GM18909 (cell line): ENCODE results near the gene DENND6B.
A peak's percentile ranks its signal among the peaks of the same experiment; 100 is the strongest.

Experiments
- ATAC-seq: cut with Tn5 transposase; IDR thresholded peaks from one replicate; pipeline ENCODE4 v1.9.1; 2021; ENCODE audit warnings: mild to moderate bottlenecking; ENCODE audit not compliant: unreplicated experiment, poor library complexity

DENND6B gene

GRCh38 chr22:50289942-50290630 is 36.7 kb downstream of the DENND6B start:
- ATAC-seq = no peak

DNA sequence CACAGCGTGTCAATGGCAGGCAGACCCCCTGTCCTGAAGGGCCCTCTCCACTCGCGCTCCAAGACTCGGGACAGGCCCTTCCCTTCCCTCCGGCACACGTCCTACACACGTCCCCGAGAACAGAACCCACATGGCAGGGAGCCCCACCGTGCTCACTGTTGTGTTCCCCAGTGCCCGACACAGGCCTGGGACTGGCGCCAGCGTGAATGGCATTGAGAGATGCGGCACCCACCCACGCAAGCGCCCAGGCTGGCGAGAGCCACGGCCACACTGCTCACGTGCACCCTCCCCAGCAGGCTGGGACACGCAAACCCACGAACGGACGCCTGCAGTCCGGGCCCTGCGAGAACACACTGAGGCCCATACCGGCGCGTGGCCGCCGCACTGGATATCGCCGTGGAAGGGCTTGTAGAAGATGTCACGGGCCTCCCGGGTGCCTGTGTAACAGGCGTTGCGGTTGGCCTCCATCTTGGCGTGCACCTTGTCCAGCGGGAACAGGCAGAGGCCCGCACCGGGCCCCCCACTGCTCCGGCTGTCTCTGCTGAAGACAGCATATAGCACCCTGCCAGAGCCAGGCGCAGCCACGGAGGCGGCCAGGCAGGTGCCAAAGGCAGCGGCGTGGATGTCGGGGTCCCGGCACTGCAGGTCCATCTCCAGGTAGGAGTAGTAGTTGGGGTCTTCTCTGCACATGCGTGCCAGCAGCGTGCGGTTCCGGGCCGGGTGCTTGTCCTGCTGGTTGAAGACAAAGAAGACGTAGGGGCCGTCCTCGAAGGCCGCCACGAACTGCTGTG is 37.5 kb downstream of the DENND6B start:
- no peak for ATAC-seq

DNA sequence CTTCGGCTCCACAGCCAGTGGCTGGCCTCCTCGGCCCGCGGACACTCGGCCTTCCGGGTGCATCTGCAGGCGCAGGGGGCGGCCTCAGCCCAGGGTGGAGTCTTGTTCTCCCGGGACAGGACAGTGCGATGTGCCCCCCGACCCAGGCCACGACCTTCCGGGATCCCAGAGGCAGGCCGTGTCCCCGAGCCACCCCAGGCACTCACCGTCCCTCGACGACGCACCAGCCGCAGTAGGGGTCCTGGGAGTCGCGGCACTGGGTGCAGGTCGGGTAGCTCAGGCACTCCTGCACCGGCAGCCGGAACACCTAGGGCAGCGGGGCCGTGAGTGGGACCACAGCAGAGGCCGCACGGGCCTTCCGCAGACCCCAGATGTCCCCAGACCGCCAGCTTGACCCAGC is 39.1 kb downstream of the DENND6B start:
- ATAC-seq = no peak

DNA sequence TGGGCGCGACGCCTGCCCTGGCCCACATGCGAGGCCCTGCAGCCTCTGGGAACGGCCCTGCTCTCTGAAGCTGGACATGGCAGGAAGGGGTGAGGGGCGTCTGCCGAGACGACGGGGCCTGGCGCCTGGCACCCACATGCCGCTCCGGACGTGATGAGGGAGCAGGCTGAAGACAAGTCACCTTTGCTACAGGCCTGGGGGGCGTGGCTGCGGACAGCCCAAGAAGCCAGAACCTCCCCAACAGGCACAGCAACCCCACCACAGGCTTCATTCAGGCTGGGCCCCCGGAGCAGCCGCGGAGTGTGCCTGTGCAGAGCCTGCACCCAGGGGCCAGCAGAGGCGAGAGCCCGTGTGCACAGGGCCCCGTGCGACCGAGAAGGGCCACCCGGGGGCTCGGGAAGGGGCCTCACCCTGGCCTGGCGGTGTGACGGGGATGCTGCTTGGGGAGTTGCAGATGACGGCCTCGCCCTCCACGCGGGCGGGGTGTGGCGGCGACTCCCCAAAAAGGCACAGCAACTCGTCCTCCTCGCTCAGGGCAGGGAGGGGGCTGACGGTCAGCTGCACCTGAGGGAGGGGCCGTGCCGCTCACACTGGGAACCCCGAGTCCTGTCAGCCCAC is 40.0 kb downstream of the DENND6B start:
- ATAC-seq = no peak

- ATAC-seq = no peak
Observed at GRCh38 chr22:50286275-50286674, 40.5 kb downstream of the DENND6B start.

GRCh38 chr22:50285568-50286229 is 41.1 kb downstream of the DENND6B start:
- no peak for ATAC-seq

GRCh38 chr22:50284479-50284878 is 42.3 kb downstream of the DENND6B start:
- ATAC-seq = no peak

DNA sequence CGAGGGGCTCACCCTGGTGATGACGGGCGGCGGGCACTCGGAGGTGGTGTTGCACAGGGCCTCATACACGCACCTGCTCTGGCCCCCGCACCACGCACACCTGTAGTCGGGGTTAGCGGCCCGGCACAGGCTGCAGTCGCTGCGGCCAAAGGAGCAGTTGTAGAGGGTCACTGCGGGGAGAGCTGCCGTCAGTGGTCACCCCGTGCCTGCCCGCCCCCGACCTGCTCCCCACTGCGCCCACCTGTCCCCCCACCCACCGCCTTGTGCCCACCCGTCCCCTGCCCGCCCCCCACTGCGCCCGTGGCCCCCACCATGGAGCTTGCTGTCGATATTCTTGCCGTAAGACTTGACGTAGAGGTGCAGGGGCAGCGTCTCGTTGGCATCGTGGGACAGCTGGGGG is 43.0 kb downstream of the DENND6B start:
- no peak for ATAC-seq

DNA sequence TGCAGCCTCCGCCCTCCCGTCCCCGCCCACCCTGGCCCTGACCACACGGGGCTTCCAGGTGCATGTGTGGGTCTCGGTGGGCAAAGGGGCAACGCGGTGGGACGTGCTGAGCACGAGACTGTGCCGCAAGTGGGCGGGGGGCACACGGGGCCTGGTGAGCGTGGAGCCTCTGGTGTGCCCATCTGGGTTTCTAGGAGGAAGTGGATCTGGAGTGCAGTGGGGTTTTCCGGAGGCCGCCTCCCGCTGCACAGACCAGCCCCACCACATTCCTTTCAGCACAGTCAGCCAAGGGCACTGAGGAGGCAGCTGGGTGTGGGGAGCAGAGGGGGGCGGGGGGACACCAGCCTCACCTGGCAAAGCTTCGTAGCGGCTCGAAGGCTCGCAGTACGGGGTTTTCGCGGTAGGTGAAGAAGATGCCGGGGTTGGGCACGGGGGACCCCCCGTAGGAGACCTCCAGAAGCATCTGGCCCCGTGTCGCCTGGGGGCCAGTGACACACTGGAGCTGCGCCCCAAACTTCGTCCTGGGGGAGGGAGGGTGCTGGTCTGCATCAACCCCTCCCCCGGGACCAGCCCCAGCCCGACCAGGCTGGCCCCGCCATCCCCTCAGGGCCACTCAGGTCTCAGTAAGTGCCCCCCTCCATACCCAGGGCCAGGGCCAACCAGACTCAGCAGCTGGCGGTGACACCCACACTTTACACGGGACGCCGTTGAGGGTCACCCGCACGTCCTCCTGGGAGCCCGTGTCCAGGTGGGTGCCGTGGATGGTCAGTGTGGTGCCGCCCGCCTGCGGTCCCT is 44.3 kb downstream of the DENND6B start:
- ATAC-seq = no peak

DNA sequence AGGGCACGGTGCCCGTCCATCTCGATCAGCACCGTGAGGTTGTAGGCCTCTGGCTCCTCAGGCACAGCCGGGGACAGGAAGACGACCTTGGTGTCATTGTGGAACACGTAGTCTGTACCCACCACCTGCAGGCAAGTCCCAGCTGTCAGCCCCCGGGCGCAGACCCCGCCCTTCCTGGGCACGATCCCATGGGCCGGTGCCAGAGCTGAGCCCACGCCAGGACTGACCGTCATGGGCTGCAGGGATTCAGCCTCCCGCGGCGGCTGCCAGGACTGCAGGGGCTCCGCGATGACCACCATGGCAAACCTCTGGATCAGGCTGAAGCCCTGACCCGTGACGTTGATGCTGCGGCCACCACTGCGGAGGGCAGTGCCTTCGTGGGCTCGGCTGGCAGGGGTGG is 44.9 kb downstream of the DENND6B start:
- ATAC-seq = no peak

DNA sequence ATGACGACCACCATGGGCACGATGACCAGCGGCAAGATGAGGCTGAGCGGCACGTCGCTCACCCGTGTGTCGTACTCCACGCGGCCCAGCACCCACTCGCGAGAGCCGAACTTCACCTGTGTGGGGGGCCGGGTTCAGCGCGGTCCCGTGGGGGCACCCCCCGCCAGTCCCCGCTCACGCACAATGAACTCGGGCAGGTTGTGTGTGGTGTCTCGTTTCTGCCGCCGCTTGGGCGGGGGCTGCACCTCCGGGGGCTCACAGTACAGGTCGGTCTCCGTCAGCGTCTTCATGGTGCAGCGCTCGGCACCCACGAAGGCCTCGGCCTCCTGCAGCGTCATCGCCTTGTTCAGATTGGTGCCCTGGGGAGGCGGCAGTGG is 45.4 kb downstream of the DENND6B start:
- no peak for ATAC-seq

GRCh38 chr22:50280708-50281383 is 46.0 kb downstream of the DENND6B start:
- no peak for ATAC-seq

- ATAC-seq = no peak
Observed at GRCh38 chr22:50280022-50280707, 46.6 kb downstream of the DENND6B start.

- no peak for ATAC-seq
Observed at GRCh38 chr22:50278956-50279619, 47.7 kb downstream of the DENND6B start.

- no peak for ATAC-seq
Observed at GRCh38 chr22:50278461-50278860, 48.4 kb downstream of the DENND6B start.

GRCh38 chr22:50277761-50278160 is 49.1 kb downstream of the DENND6B start:
- no peak for ATAC-seq

- peak; percentile 61 for ATAC-seq
Observed at GRCh38 chr22:50276143-50276542, 50.7 kb downstream of the DENND6B start.

GRCh38 chr22:50275181-50276055 is 51.4 kb downstream of the DENND6B start:
- no peak for ATAC-seq
